IMR-90 (cell line): ENCODE measurements around the gene ITGB5. TPM values are rescaled to one million over a fixed set of nuclear protein-coding genes. Genes with fewer than 3 reads are reported as not detected.

ENCODE experiments used
- ATAC-seq: fragments of 200-7000 bp; cut with Tn5 transposase; 2 replicates; pipeline ENCODE4 v1.9.1; 2020; ENCODE audit warnings: low read depth, mild to moderate bottlenecking, moderate library complexity
- BruUV-seq: library from RNA; stranded (reverse); fragments of 400-500 nt; replicated peaks from 2 replicates; lab custom pipeline; 2021; lab: Mats Ljungman, UMichigan
- CTCF ChIA-PET: fragments of 300-600 bp; formaldehyde crosslinking; extraction: SDS; loops from one replicate; lab custom pipeline; 2021; ENCODE audit warnings: antibody characterized with exemption; lab: Yijun Ruan, JAX
- POLR2A ChIA-PET: fragments of 300-600 bp; sonication (Branson Sonifier 250); formaldehyde crosslinking; loops from one replicate; lab custom pipeline; 2022; ENCODE audit warnings: antibody characterized with exemption; ENCODE audit not compliant: unreplicated experiment; lab: Charles Lee
- DNase-seq: peaks from one replicate; pipeline ENCODE4 v3.0.0; 2013
- H2AFZ ChIP-seq: replicated peaks from 2 replicates; pipeline ENCODE3; 2013; ENCODE audit warnings: low read length, mild to moderate bottlenecking; ENCODE audit not compliant: poor library complexity
- H2AK5ac ChIP-seq: 2 replicates; pipeline ENCODE4 v1.6.1; 2013; ENCODE audit warnings: low read depth, low read length, inconsistent platforms
- H2AK9ac ChIP-seq: replicated peaks from 2 replicates; pipeline ENCODE3; 2013; ENCODE audit warnings: mild to moderate bottlenecking, low read depth, low read length, moderate library complexity; ENCODE audit not compliant: poor library complexity
- H2BK120ac ChIP-seq: 2 replicates; pipeline ENCODE4 v1.6.1; 2013; ENCODE audit warnings: low read depth, low read length, inconsistent platforms
- H2BK15ac ChIP-seq: 3 replicates; pipeline ENCODE4 v1.6.1; 2013; ENCODE audit warnings: low read depth, low read length, inconsistent platforms
- H2BK20ac ChIP-seq: 2 replicates; pipeline ENCODE4 v1.6.1; 2013; ENCODE audit warnings: low read depth, mild to moderate bottlenecking, inconsistent platforms, low read length, moderate library complexity
- H2BK5ac ChIP-seq: 2 replicates; pipeline ENCODE4 v1.6.1; 2013; ENCODE audit warnings: mild to moderate bottlenecking, low read depth, low read length, inconsistent platforms; ENCODE audit not compliant: poor library complexity, severe bottlenecking
- H3K14ac ChIP-seq: replicated peaks from 2 replicates; pipeline ENCODE4 v1.6.1; 2013; ENCODE audit warnings: low read depth, low read length, inconsistent platforms
- H3K18ac ChIP-seq: 2 replicates; pipeline ENCODE4 v1.6.1; 2013; ENCODE audit warnings: low read depth, low read length, control low read depth
- H3K23ac ChIP-seq: 2 replicates; pipeline ENCODE4 v1.6.1; 2013; ENCODE audit warnings: low read depth, low read length, inconsistent platforms
- H3K27ac ChIP-seq: 2 replicates; pipeline ENCODE4 v1.5.1; 2013; ENCODE audit warnings: mild to moderate bottlenecking, control low read depth, low read length; ENCODE audit not compliant: insufficient read depth
- H3K27me3 ChIP-seq: 2 replicates; pipeline ENCODE4 v1.6.1; 2013; ENCODE audit warnings: low read length; ENCODE audit not compliant: control insufficient read depth, insufficient read depth
- H3K36me3 ChIP-seq: 2 replicates; pipeline ENCODE4 v1.6.1; 2013; ENCODE audit warnings: low read length, mixed read lengths; ENCODE audit not compliant: control insufficient read depth, insufficient read depth
- H3K4ac ChIP-seq: 2 replicates; pipeline ENCODE4 v1.6.1; 2013; ENCODE audit warnings: low read depth, low read length, inconsistent platforms
- H3K4me1 ChIP-seq: 2 replicates; pipeline ENCODE4 v1.6.1; 2013; ENCODE audit warnings: low read length, mixed read lengths; ENCODE audit not compliant: control insufficient read depth, insufficient read depth
- H3K4me2 ChIP-seq: 2 replicates; pipeline ENCODE4 v1.6.1; 2013; ENCODE audit warnings: low read depth, mild to moderate bottlenecking, control low read depth, low read length, moderate library complexity
- H3K4me3 ChIP-seq: 2 replicates; pipeline ENCODE4 v1.5.1; 2013; ENCODE audit warnings: low read depth, mild to moderate bottlenecking, control low read depth, low read length, moderate library complexity; ENCODE audit not compliant: insufficient read depth
- H3K56ac ChIP-seq: 2 replicates; pipeline ENCODE4 v1.6.1; 2013; ENCODE audit warnings: low read length, inconsistent platforms; ENCODE audit not compliant: insufficient read depth; ENCODE audit errors: extremely low read depth
- H3K79me1 ChIP-seq, 2 experiments: 2 replicates each; pipeline ENCODE4 v1.6.1; 2013; ENCODE audit warnings: low read length in 2 of 2, inconsistent platforms in 1 of 2, low read depth in 1 of 2
- H3K9ac ChIP-seq: 2 replicates; pipeline ENCODE4 v1.6.1; 2013; ENCODE audit warnings: low read depth, low read length, control low read depth
- H3K9me1 ChIP-seq: 2 replicates; pipeline ENCODE4 v1.6.1; 2013; ENCODE audit warnings: low read length, inconsistent platforms; ENCODE audit not compliant: insufficient read depth
- H3K9me3 ChIP-seq: 2 replicates; pipeline ENCODE4 v1.6.1; 2013; ENCODE audit warnings: low read length; ENCODE audit not compliant: control insufficient read depth, insufficient read depth
- H4K20me1 ChIP-seq: 2 replicates; pipeline ENCODE4 v1.6.1; 2013; ENCODE audit warnings: low read length, inconsistent platforms; ENCODE audit not compliant: insufficient read depth
- H4K5ac ChIP-seq: 2 replicates; pipeline ENCODE4 v1.6.1; 2013; ENCODE audit warnings: mild to moderate bottlenecking, low read depth, low read length, control low read depth
- H4K8ac ChIP-seq, 2 experiments: 2 replicates each; pipeline ENCODE4 v1.6.1; 2013; ENCODE audit warnings: low read depth in 2 of 2, low read length in 2 of 2, control low read depth in 1 of 2, inconsistent platforms in 1 of 2
- H4K91ac ChIP-seq: 2 replicates; pipeline ENCODE4 v1.6.1; 2013; ENCODE audit warnings: low read depth, low read length, inconsistent platforms; ENCODE audit not compliant: insufficient read depth
- BHLHE40 ChIP-seq: fragments of 150-350 bp; IDR thresholded peaks from 2 replicates; pipeline ENCODE4 v1.6.1; 2016; ENCODE audit warnings: mild to moderate bottlenecking, low read depth, low read length
- CEBPB ChIP-seq: IDR thresholded peaks from 2 replicates; pipeline ENCODE4 v1.6.1; 2012; ENCODE audit warnings: low read depth, low read length, improper control_type of control experiment
- CHD1 ChIP-seq: IDR thresholded peaks from 2 replicates; pipeline ENCODE4 v1.6.1; 2012; ENCODE audit warnings: low read depth, low read length, improper control_type of control experiment
- CTCF ChIP-seq: conservative IDR thresholded peaks from 2 replicates; pipeline ENCODE4 v1.5.1; 2012; ENCODE audit warnings: mild to moderate bottlenecking, low read depth, low read length, improper control_type of control experiment
- ELK1 ChIP-seq: fragments of 150-350 bp; IDR thresholded peaks from 2 replicates; pipeline ENCODE4 v1.6.1; 2016; ENCODE audit warnings: low read depth, mild to moderate bottlenecking, low read length, moderate library complexity, borderline replicate concordance
- FOS ChIP-seq: fragments of 150-350 bp; IDR thresholded peaks from 2 replicates; pipeline ENCODE4 v1.6.1; 2016; ENCODE audit warnings: low read depth, low read length
- MAFK ChIP-seq: IDR thresholded peaks from 2 replicates; pipeline ENCODE4 v1.6.1; 2012; ENCODE audit warnings: low read depth, low read length, improper control_type of control experiment
- MAZ ChIP-seq: IDR thresholded peaks from 2 replicates; pipeline ENCODE4 v1.6.1; 2012; ENCODE audit warnings: low read depth, mild to moderate bottlenecking, low read length, improper control_type of control experiment, moderate library complexity, borderline replicate concordance
- NFE2L2 ChIP-seq: fragments of 150-350 bp; IDR thresholded peaks from 2 replicates; pipeline ENCODE4 v1.6.1; 2016; ENCODE audit warnings: low read depth, mild to moderate bottlenecking, low read length
- POLR2A ChIP-seq: IDR thresholded peaks from 2 replicates; pipeline ENCODE4 v1.6.1; 2012; ENCODE audit warnings: mild to moderate bottlenecking, low read depth, low read length
- RAD21 ChIP-seq: IDR thresholded peaks from 2 replicates; pipeline ENCODE4 v1.6.1; 2012; ENCODE audit warnings: low read length, improper control_type of control experiment
- RCOR1 ChIP-seq: IDR thresholded peaks from 2 replicates; pipeline ENCODE4 v1.6.1; 2012; ENCODE audit warnings: mild to moderate bottlenecking, low read length, improper control_type of control experiment; ENCODE audit not compliant: insufficient replicate concordance
- RFX5 ChIP-seq: IDR thresholded peaks from 2 replicates; pipeline ENCODE4 v1.8.0; 2012; ENCODE audit warnings: low read depth, mild to moderate bottlenecking, low read length, moderate library complexity
- SMC3 ChIP-seq: fragments of 150-350 bp; IDR thresholded peaks from 2 replicates; pipeline ENCODE4 v1.6.1; 2016; ENCODE audit warnings: low read depth, mild to moderate bottlenecking, antibody characterized with exemption, low read length, moderate library complexity
- USF2 ChIP-seq: fragments of 150-350 bp; IDR thresholded peaks from 2 replicates; pipeline ENCODE4 v1.6.1; 2017; ENCODE audit warnings: mild to moderate bottlenecking, antibody characterized with exemption, low read length, low read depth
- WGBS, 2 experiments: methylation state at CpG; one replicate each; pipeline versions ENCODE4 v1.1.5 to v1.1.7; 2013; ENCODE audit warnings: missing lambda C conversion rate in 2 of 2; ENCODE audit not compliant: insufficient read length in 1 of 2; ENCODE audit errors: extremely low coverage in 2 of 2; 5-methylcytosine and 5-hydroxymethylcytosine counted together
- dilution Hi-C: fragments of 300-500 bp; cut with HindIII; formaldehyde crosslinking; loops from one replicate; pipeline ENCODE4 v1.14.3; 2018; ENCODE audit warnings: low sequenced_read_pairs; ENCODE audit not compliant: unreplicated experiment
- in situ Hi-C: fragments of 300-500 bp; cut with MboI; formaldehyde crosslinking; loops from 3 replicates; pipeline ENCODE4 v1.14.3; 2019; ENCODE audit warnings: low sequenced_read_pairs, inconsistent platforms, mixed read lengths
- intact Hi-C: fragments of 100-400 bp; cut with micrococcal nuclease; formaldehyde crosslinking; loops from 2 replicates; pipeline ENCODE4 v1.10.0; 2022
- polyA plus RNA-seq, 3 experiments: library from polyadenylated mRNA; depleted of rRNA; stranded (reverse); fragments of >200 nt; gene quantifications; 2 replicates each; pipeline ENCODE4 v1.2.3, GENCODE V29; 2012; ENCODE audit warnings: low replicate concordance in 1 of 3
- total RNA-seq: library from RNA; depleted of rRNA; stranded (reverse); fragments of >200 nt; gene quantifications from 2 replicates; pipeline ENCODE4 v1.2.3, GENCODE V29; 2012

Gene ITGB5
- total and polyA plus RNA-seq, 2 of the 4 experiments (the other 2 are of a cell fraction), result 85.0 to 101 TPM

- BruUV-seq, result no TSS peak
- in situ Hi-C loops, result no loop called here
- H2BK15ac ChIP-seq, result no peak within 1 kb of the TSS
- H3K56ac ChIP-seq, result no peak within 1 kb of the TSS
- POLR2A ChIA-PET, result no interaction called here
- H3K9me3 ChIP-seq, result no peaks in the 10 kb centered on the region
- ATAC-seq (no peak), DNase-seq (no peak)
- no peaks in the 10 kb centered on the region for H3K4me1 ChIP-seq
- no peaks in the 10 kb centered on the region for H3K36me3 ChIP-seq
- H3K79me1 ChIP-seq, result no peaks in the 10 kb centered on the region
- H4K91ac ChIP-seq, result no peak within 1 kb of the TSS
- H2AFZ ChIP-seq, result no peak within 1 kb of the TSS
- H2BK5ac ChIP-seq, result no peak within 1 kb of the TSS
- no CpG with 5 or more reads among the region's 5 CpGs for WGBS, 2 experiments
- H2BK20ac ChIP-seq, result no peak within 1 kb of the TSS
- H3K9ac ChIP-seq, result no peak within 1 kb of the TSS
- H2AK5ac ChIP-seq, result no peak within 1 kb of the TSS
- TF ChIP-seq POLR2A (no peak), MAZ (no peak), RCOR1 (no peak), NFE2L2 (no peak), BHLHE40 (no peak), MAFK (no peak), SMC3 (no peak), ELK1 (no peak), CEBPB (no peak), CHD1 (no peak), RAD21 (no peak), USF2 (no peak), FOS (no peak), RFX5 (no peak), CTCF (no peak)
- H3K18ac ChIP-seq, result no peak within 1 kb of the TSS
- H3K27me3 ChIP-seq, result peaks cover 18% of the 10 kb centered on the region
- H3K23ac ChIP-seq, result no peak within 1 kb of the TSS
- intact Hi-C loops, result no loop called here
- no peak within 1 kb of the TSS for H3K14ac ChIP-seq
- H4K8ac ChIP-seq, result no peak within 1 kb of the TSS
- H3K4me2 ChIP-seq, result no peak within 1 kb of the TSS
- dilution Hi-C loops, result no loop called here
- H3K4ac ChIP-seq, result no peak within 1 kb of the TSS
- H3K4me3 ChIP-seq, result no peak within 1 kb of the TSS
- H3K9me1 ChIP-seq, result no peaks in the 10 kb centered on the region; the same call in 1 of the 2 replicates
- H4K20me1 ChIP-seq, result no peaks in the 10 kb centered on the region
- H2AK9ac ChIP-seq, result no peak within 1 kb of the TSS
- no peak within 1 kb of the TSS for H3K27ac ChIP-seq
- H2BK120ac ChIP-seq, result no peak within 1 kb of the TSS
- CTCF ChIA-PET, result no interaction called here
- no peak within 1 kb of the TSS for H4K5ac ChIP-seq
Measured at GRCh38 chr3:124934577-124934976, 47.4 kb upstream of the ITGB5 start, which contains the start of gene MUC13. Gene MUC13 (minus strand): TSS chr3:124934751. CDS start chr3:124934712, 39 bp downstream.
